K562 (cell line): ENCODE results near the gene MAGI2. TPM values are rescaled to one million over a fixed set of nuclear protein-coding genes. Genes with fewer than 3 reads are reported as not detected.

ENCODE experiments used
- ATAC-seq: fragments of 200-7000 bp; cut with Tn5 transposase; 3 replicates; pipeline ENCODE4 v1.9.1; 2020; ENCODE audit warnings: moderate library complexity
- BruUV-seq: library from RNA; stranded (reverse); fragments of 400-500 nt; replicated peaks from 2 replicates; lab custom pipeline; 2021; lab: Mats Ljungman, UMichigan
- CTCF ChIA-PET: fragments of 300-600 bp; formaldehyde crosslinking; extraction: SDS; loops from one replicate; lab custom pipeline; 2021; ENCODE audit warnings: low intra/inter-chr PET ratio; lab: Yijun Ruan, JAX
- POLR2A ChIA-PET: fragments of 300-600, 350-650 bp; sonication (Branson Sonifier 250); formaldehyde crosslinking; extraction: SDS; loops from one replicate; lab custom pipeline; 2021; ENCODE audit warnings: antibody characterized with exemption, inconsistent platforms; lab: Yijun Ruan, JAX
- DNase-seq, 4 experiments: peaks; one replicate each; pipeline versions ENCODE4 v3.0.0 to v3.0.0-alpha.2; 2011 to 2018; ENCODE audit warnings: low spot score in 3 of 4, mixed read lengths in 3 of 4; ENCODE audit errors: extremely low read depth in 1 of 4
- FAIRE-seq: peaks from 2 replicates; lab custom pipeline; 2011; peaks lifted over from hg19 to GRCh38; lab: Jason Lieb, UNC
- H2AFZ ChIP-seq: 2 replicates; pipeline ENCODE4 v1.6.0; 2011; ENCODE audit warnings: low read depth, low read length, control low read depth, inconsistent platforms
- H3K27ac ChIP-seq: fragments of 200-600 bp; 3 replicates; pipeline ENCODE4 v1.8.0; 2011; ENCODE audit warnings: low read depth, mild to moderate bottlenecking, control low read depth, inconsistent platforms, low read length, moderate library complexity, mixed read lengths; ENCODE audit errors: extremely low read depth
- H3K27me3 ChIP-seq, 2 experiments: fragments of 300-600 bp in 1 of 2; 2 replicates in 1 of 2; 3 replicates in 1 of 2; pipeline versions ENCODE4 v1.6.0 to v1.8.0; 2011; ENCODE audit warnings: inconsistent platforms in 2 of 2, low read length in 2 of 2, mild to moderate bottlenecking in 1 of 2, mixed read lengths in 1 of 2, moderate library complexity in 1 of 2; ENCODE audit not compliant: control insufficient read depth in 2 of 2, insufficient read depth in 2 of 2
- H3K36me3 ChIP-seq: fragments of 300-600 bp; 3 replicates; pipeline ENCODE4 v1.8.0; 2011; ENCODE audit warnings: mild to moderate bottlenecking, low read length, inconsistent platforms; ENCODE audit not compliant: control insufficient read depth, insufficient read depth
- H3K4me1 ChIP-seq, 2 experiments: fragments of 200-600 bp in 1 of 2; replicated peaks in 1 of 2; 2 replicates in 1 of 2; 3 replicates in 1 of 2; pipeline versions ENCODE4 v1.5.1 to v1.8.0; 2011; ENCODE audit warnings: inconsistent platforms in 2 of 2, low read length in 2 of 2, mild to moderate bottlenecking in 1 of 2, mixed read lengths in 1 of 2, moderate library complexity in 1 of 2; ENCODE audit not compliant: control insufficient read depth in 2 of 2, insufficient read depth in 2 of 2
- H3K4me2 ChIP-seq: 2 replicates; pipeline ENCODE4 v1.6.1; 2011; ENCODE audit warnings: low read length, control low read depth, inconsistent platforms, mixed read lengths; ENCODE audit not compliant: insufficient read depth
- H3K4me3 ChIP-seq: fragments of 200-600 bp; sonication (generic), shearing (Covaris generic); 2 replicates; pipeline ENCODE4 v1.5.1; 2016; ENCODE audit warnings: control low read depth, inconsistent platforms
- H3K79me2 ChIP-seq: fragments of 200-600 bp; 3 replicates; pipeline ENCODE4 v1.8.0; 2011; ENCODE audit warnings: low read length, inconsistent platforms; ENCODE audit not compliant: control insufficient read depth, insufficient read depth
- H3K9ac ChIP-seq, 2 experiments: 2 replicates each; pipeline versions ENCODE4 v1.6.0 to v1.6.1; 2011; ENCODE audit warnings: low read depth in 2 of 2, low read length in 2 of 2, control low read depth in 1 of 2, inconsistent platforms in 1 of 2, mild to moderate bottlenecking in 1 of 2, mixed read lengths in 1 of 2; ENCODE audit not compliant: insufficient read depth in 1 of 2
- H3K9me1 ChIP-seq: one replicate; pipeline ENCODE4 v1.6.0; 2011; ENCODE audit warnings: inconsistent platforms, mild to moderate bottlenecking, low read length, moderate library complexity; ENCODE audit not compliant: control insufficient read depth, insufficient read depth
- H3K9me3 ChIP-seq: replicated peaks from 2 replicates; pipeline ENCODE4 v1.5.1; 2011; ENCODE audit warnings: low read depth, low read length, inconsistent platforms; ENCODE audit not compliant: control insufficient read depth, insufficient read depth
- H4K20me1 ChIP-seq: replicated peaks from 2 replicates; pipeline ENCODE4 v1.6.1; 2011; ENCODE audit warnings: low read length, inconsistent platforms, mixed read lengths; ENCODE audit not compliant: control insufficient read depth, insufficient read depth
- E4F1 ChIP-seq: fragments of 250-450 bp; sonication (Bioruptor Pico); IDR thresholded peaks from 2 replicates; pipeline ENCODE4 v1.5.0; 2021; ENCODE audit warnings: mild to moderate bottlenecking, borderline replicate concordance
- ELF2 ChIP-seq: fragments of 250-450 bp; sonication (Bioruptor Pico); IDR thresholded peaks from 2 replicates; pipeline ENCODE4 v1.5.0; 2021; ENCODE audit warnings: mild to moderate bottlenecking
- GMEB1 ChIP-seq: fragments of 250-450 bp; sonication (Bioruptor Pico); IDR thresholded peaks from 2 replicates; pipeline ENCODE4 v1.4.0; 2020; ENCODE audit warnings: mild to moderate bottlenecking
- HSF4 ChIP-seq: fragments of 250-450 bp; sonication (Bioruptor Pico); IDR thresholded peaks from 2 replicates; pipeline ENCODE4 v2.1.2; 2022; ENCODE audit warnings: mild to moderate bottlenecking, moderate library complexity, borderline replicate concordance
- SMAD2 ChIP-seq: fragments of 150-350 bp; IDR thresholded peaks from 2 replicates; pipeline ENCODE4 v1.6.1; 2014; ENCODE audit warnings: low read depth, mild to moderate bottlenecking, low read length
- USF2 ChIP-seq: sonication (generic); formaldehyde crosslinking; IDR thresholded peaks from 2 replicates; pipeline ENCODE4 v1.5.0; 2020; ENCODE audit warnings: missing genetic modification reagents
- ZFP91 ChIP-seq: sonication (generic); formaldehyde crosslinking; IDR thresholded peaks from 2 replicates; pipeline ENCODE4 v1.8.0; 2022; ENCODE audit warnings: mild to moderate bottlenecking, missing genetic modification reagents
- WGBS: fragments of 100-300 bp; shearing (Covaris generic); methylation state at CpG from one replicate; pipeline ENCODE4 v1.1.6; 2016; ENCODE audit warnings: low coverage, mixed read lengths; ENCODE audit not compliant: insufficient coverage; ENCODE audit errors: missing lambda C conversion rate; 5-methylcytosine and 5-hydroxymethylcytosine counted together
- in situ Hi-C: fragments of 300-500 bp; cut with MboI; formaldehyde crosslinking; loops from 4 replicates; pipeline ENCODE4 v1.15.0; 2018; ENCODE audit warnings: inconsistent platforms, mixed read lengths
- intact Hi-C: fragments of 100-400 bp; cut with micrococcal nuclease; formaldehyde crosslinking; loops from 2 replicates; pipeline ENCODE4 v1.14.2; 2022
- polyA plus RNA-seq, 8 experiments: library from polyadenylated mRNA; depleted of rRNA in 4 of 8; stranded (reverse) in 5 of 8; unstranded in 3 of 8; fragments of >200 nt; fragmentation: Nextera tagmentation in 2 of 8; fragmentation: Illumina TruSeq in 1 of 8; extraction: Ambion mirVana in 2 of 8; extraction: Trizol in 1 of 8; gene quantifications; 2 replicates each; pipeline versions ENCODE4 v1.2.1 to v1.2.3, GENCODE V29; 2011 to 2014; ENCODE audit warnings: inconsistent platforms in 1 of 8, missing spikeins in 1 of 8
- total RNA-seq, 7 experiments: library from RNA; depleted of rRNA in 6 of 7; stranded (reverse); fragments of >200 nt in 6 of 7; fragmentation: Illumina TruSeq in 2 of 7; extraction: Trizol in 2 of 7; gene quantifications; 2 replicates each; pipeline versions ENCODE4 v1.2.1 to v1.2.3, GENCODE V29; 2011 to 2021; ENCODE audit warnings: low replicate concordance in 1 of 7

Gene MAGI2
- total and polyA plus RNA-seq, 9 of the 15 experiments (the other 6 are each of a cell fraction or from before 2014, with no cell fraction given), result 0.27 to 1.4 (median 0.70) TPM

GRCh38 chr7:79452032-79452494, 1.4 kb downstream of the MAGI2 start:
- H3K27me3 ChIP-seq, result no peaks in the 10 kb centered on the region
- H3K27ac ChIP-seq, result no peak overlapping the region
- TF ChIP-seq ELF2 (CRISPR knock-in tag), result no peak
- peak; percentile 18; the same call in 1 of the 2 replicates for TF ChIP-seq USF2 (CRISPR knock-in tag)
- H3K9me1 ChIP-seq, result no peaks in the 10 kb centered on the region
- ATAC-seq (no peak), DNase-seq (no peak), FAIRE-seq (no peak)
- no peaks in the 10 kb centered on the region for H4K20me1 ChIP-seq
- WGBS, result 2% methylated on average over 26 of the region's 27 CpGs
- no peaks in the 10 kb centered on the region for H3K4me1 ChIP-seq
- no peaks in the 10 kb centered on the region for H3K79me2 ChIP-seq
- no peaks in the 10 kb centered on the region for H3K36me3 ChIP-seq
- H3K9me3 ChIP-seq, result 0 out of 2 replicates have a peak, but pooled peaks cover under 1% of the 10 kb centered on the region
- H2AFZ ChIP-seq, result no peak overlapping the region
- BruUV-seq, result no TSS peak
- intact Hi-C loops, result no loop called here
- no peak overlapping the region for H3K9ac ChIP-seq
- ChIA-PET POLR2A (interaction anchor here (0.5 to 0.6 kb wide), 2 partner anchors 14 to 20 kb away, joined by 3 read pairs; no protein-coding TSS in a partner anchor), CTCF (no interaction called here)
- H3K4me3 ChIP-seq, result no peak overlapping the region
- H3K4me2 ChIP-seq, result no peak overlapping the region
- in situ Hi-C loops, result no loop called here

- in situ Hi-C loops (no loop called here), intact Hi-C loops (no loop called here)
- no TSS peak for BruUV-seq
- H2AFZ ChIP-seq, result no peak overlapping the region
- 5% methylated on average over 8 of the region's 8 CpGs for WGBS
- H3K4me1 ChIP-seq, result no peaks in the 10 kb centered on the region
- DNase-seq (no peak), ATAC-seq (no peak), FAIRE-seq (no peak)
- no peak overlapping the region for H3K9ac ChIP-seq
- H3K27ac ChIP-seq, result no peak overlapping the region
- no peaks in the 10 kb centered on the region for H3K79me2 ChIP-seq
- CTCF ChIA-PET, result no interaction called here
- no peaks in the 10 kb centered on the region for H3K9me3 ChIP-seq
- no peaks in the 10 kb centered on the region for H3K9me1 ChIP-seq
- no peaks in the 10 kb centered on the region for H3K36me3 ChIP-seq
- no peaks in the 10 kb centered on the region for H3K27me3 ChIP-seq
- POLR2A ChIA-PET, result no interaction called here
- H3K4me3 ChIP-seq, result no peak overlapping the region
- H3K4me2 ChIP-seq, result no peak overlapping the region
- no peaks in the 10 kb centered on the region for H4K20me1 ChIP-seq
- TF ChIP-seq E4F1, result no peak
- no peak for TF ChIP-seq SMAD2
- no peak for TF ChIP-seq GMEB1
- TF ChIP-seq ZFP91, result no peak
- TF ChIP-seq HSF4 (CRISPR knock-in tag), result no peak
These were observed 1.9 kb downstream of the MAGI2 start for GRCh38 chr7:79451580-79451979.
